GM11168 (cell line): ENCODE data around the gene NFKBIE.

ENCODE experiments used
- in situ Hi-C: fragments of 300-500 bp; cut with MboI; formaldehyde crosslinking; loops from one replicate; pipeline ENCODE4 v1.12.0; 2022; ENCODE audit warnings: low sequenced_read_pairs; ENCODE audit not compliant: unreplicated experiment

NFKBIE gene

DNA sequence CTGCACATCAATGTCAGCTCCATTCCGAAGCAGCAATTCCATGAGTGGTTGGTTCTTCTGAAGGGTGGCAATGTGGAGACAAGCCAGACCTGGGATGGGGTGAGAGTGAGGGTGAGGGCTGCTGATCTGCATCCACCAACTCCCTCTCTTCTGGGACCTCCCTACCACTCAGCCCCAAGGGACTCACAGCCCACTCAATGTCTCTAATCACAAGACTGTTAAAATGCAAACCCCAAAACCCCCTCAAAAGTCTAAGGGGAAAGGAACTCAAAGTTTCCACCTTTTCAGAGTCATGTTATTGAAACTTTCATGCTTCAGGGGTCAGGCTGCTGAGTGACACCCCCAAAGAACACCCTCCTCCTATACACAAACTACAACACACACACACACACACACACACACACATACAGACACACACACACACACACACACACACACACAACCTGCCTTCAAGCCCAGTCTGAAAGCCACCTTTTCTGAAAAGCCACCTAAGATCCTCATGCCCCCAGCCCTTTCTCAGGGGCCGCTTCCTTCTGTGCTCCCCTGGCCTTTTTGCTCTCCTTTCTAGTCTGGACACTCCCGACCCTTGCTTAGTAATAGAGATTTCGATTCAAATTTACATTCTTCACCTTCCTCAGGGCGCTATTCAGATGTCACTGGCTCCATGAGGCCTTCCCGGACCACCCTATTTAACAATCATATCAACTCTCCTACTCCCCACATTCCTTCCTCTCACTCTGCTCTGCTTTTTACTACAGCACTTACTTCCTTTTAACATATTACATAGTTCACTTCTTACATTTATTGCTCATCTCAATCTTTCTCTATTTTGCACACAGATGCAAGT, 4.7 kb downstream of the NFKBIE start:
- in situ Hi-C loops: no loop called here

GRCh38 chr6:44260011-44260410, 5.3 kb downstream of the NFKBIE start:
- in situ Hi-C loops: no loop called here

GRCh38 chr6:44258921-44259320, 6.4 kb downstream of the NFKBIE start:
- in situ Hi-C loops: no loop called here

DNA sequence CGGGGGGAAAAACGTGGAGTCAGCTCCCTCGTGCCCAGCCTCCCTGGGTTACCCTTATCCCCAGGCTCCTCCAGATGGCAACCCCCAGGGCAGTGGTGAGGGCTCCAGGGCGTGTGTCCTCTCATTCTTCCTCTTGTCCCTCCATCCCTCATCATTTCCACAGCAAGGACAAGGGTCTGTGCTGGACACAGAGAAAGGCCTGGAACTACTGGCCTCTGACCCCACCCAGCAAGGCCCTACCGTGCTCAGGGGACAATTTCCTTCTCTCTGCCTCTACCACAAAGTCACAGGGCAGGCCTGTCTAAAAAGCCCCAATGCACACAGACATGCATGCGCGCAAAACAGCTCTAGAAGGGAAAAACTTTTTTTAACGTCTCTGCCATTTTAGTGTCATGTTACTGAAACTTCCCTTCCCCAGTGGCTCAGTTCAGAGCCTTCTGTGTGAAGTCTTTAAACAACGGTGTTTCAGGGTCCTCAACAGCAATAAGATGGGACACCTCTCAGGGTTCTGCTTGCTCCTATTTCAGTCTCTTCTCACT, 7.0 kb downstream of the NFKBIE start:
- in situ Hi-C loops: no loop called here

- in situ Hi-C loops: no loop called here
Observed at GRCh38 chr6:44257753-44258324, 7.5 kb downstream of the NFKBIE start.

DNA sequence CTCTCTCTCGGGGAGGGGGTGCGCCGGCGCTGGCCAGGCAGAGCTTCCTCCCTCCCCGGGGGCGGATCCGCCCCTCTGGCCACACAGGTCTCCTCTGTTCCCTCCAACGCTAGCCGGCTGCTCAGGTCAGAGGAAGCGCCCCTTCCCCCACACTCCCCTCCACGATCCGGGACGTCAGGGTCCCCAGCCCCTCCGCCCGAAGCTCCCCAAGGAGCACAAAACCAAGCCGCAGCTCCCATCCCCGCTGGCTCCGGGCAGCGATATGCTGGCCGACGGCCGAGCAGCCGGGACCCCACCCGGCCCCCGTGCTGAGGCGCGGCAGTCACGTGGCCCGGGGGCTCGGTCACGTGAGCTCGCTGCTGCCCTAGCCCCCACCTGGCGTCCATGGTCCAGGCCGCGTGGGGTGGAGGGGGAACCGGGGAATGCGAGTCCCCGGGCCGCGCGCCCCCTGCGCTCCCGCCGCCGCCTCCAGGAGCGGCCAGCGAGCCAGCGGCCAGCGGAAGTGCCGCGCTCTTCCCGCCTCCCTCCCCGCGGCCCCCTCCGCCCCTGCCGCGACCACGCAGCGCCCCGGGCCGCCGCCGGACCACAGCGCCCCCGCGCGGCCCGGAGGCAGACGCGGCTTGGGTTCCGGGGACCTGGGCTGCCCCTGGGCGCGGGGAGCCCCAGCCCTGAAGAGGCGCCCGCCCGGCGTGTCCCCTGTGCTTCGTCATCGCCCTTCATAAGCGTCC, 8.2 kb downstream of the NFKBIE start, which contains the start of gene SLC35B2:
Gene SLC35B2 (minus strand): TSS at position 504 of the 728 bp plus-strand sequence. CDS start 118 bp downstream, at position 386.
- in situ Hi-C loops: no loop called here

- in situ Hi-C loops: no loop called here
Observed at GRCh38 chr6:44256775-44257024, 8.7 kb downstream of the NFKBIE start.

- in situ Hi-C loops: no loop called here
Observed at GRCh38 chr6:44255871-44256774, 9.2 kb downstream of the NFKBIE start.

DNA sequence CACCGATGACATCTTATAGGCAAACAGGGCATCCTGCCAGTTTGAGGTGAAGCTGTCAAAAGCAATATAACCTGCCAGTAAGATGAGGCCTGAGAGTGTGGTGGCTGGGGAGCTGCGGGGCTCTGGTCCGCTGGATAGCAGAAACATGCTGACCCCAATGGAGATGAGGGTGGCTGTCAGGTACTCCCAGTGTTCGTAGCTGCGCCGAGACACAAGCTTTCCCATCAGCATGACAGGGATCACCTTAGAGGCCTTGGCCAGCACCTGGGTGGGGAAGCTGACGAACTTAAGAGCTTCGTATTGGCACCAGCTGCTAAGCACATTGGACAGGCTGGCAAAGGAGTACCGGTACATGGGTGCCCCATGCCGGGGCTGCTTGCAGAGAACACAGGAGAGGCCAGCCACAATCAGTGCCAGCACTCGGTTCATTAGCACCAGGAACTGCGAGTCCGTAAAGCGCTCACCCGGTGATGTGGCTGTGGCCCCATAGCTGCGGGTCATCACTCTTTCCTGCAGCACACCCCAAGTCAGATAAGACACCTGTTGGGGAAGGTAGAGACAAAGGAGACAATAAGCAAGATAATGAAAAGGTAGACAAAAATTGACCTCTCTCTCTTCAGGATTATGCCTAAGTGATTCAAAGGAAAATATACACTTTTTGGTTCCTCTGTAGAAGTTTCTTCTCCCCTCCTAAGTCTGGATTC, 10.1 kb downstream of the NFKBIE start:
- in situ Hi-C loops: no loop called here

DNA sequence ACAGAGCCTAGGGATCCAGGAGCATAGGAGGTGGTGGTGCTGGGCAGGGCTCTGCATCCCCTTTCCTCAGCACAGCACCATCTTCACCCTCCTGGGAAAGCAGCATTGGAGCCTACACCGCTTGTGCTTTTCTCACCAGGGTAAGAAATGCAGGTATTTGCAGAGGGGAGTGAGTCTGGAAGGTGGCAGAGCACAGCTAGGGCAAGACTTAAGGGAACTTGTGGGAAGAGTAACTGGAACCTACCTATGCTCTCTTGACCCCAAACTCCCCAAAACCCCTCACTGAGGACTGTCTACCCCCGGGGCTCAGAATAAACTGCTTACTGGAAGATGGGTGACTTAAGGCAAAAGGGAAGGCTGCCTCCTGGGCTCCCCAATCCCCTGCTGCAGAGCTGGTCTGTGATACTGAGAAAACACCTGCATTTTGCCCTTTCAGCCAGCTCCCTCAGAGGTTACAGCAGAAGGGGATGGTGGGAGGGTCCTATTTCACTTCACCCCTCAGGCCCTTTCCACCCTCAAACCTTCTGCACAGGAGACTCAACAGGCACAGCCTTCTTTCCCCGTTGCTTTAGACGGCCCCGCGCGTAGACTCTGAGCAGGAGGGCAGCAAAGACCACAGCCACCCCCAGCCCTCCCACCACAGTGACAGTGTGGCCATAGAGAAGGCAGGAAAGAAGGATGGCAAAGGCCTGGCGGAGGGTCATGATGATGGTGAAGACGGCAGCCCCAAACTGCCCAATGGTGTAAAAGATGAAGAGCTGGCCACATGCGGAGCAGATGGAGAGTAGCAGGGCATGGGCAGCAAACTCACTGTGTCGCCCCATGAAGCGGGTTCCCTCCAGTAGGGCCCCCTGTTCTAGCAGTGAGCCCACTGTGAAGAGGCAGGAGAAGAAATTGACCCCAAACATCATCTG, 10.9 kb downstream of the NFKBIE start:
- in situ Hi-C loops: no loop called here

DNA sequence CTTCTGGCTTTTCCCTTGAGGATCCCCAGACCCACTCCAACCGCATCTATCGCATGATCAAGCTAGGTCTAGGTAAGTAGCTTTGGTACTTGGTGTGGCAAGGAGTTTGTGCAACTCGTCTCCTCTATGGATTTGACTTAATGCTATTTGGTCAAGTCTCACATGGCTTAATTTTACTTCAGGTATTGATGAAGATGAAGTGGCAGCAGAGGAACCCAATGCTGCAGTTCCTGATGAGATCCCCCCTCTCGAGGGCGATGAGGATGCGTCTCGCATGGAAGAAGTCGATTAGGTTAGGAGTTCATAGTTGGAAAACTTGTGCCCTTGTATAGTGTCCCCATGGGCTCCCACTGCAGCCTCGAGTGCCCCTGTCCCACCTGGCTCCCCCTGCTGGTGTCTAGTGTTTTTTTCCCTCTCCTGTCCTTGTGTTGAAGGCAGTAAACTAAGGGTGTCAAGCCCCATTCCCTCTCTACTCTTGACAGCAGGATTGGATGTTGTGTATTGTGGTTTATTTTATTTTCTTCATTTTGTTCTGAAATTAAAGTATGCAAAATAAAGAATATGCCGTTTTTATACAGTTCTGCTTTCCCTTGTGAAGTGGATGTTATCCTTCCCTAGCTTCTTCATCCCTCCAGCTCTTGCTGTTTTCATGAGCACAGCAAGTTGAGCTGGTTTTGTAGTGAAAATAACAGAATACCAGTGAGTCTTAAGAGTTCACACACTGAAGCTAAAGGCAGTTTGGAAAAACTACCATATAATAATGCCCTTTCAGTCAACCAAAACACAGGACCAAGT, 11.8 kb downstream of the NFKBIE start:
- in situ Hi-C loops: no loop called here

- in situ Hi-C loops: no loop called here
Observed at GRCh38 chr6:44251576-44252524, 13.5 kb downstream of the NFKBIE start.

GRCh38 chr6:44250718-44251123, 14.6 kb downstream of the NFKBIE start:
- in situ Hi-C loops: no loop called here

DNA sequence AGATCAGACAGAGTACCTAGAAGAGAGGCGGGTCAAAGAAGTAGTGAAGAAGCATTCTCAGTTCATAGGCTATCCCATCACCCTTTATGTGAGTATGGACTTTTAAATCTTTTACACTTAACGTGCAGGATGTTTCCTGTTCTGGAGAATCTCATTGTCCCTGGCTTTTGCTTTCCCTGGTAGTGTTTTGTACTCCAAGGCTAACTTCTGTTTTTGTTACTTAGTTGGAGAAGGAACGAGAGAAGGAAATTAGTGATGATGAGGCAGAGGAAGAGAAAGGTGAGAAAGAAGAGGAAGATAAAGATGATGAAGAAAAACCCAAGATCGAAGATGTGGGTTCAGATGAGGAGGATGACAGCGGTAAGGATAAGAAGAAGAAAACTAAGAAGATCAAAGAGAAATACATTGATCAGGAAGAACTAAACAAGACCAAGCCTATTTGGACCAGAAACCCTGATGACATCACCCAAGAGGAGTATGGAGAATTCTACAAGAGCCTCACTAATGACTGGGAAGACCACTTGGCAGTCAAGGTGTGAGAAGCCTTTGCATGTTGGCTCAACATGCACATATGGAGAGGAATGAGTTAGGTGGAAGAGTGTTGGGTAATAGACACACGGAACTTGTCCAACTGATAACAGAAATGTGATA, 15.2 kb downstream of the NFKBIE start:
- in situ Hi-C loops: no loop called here

DNA sequence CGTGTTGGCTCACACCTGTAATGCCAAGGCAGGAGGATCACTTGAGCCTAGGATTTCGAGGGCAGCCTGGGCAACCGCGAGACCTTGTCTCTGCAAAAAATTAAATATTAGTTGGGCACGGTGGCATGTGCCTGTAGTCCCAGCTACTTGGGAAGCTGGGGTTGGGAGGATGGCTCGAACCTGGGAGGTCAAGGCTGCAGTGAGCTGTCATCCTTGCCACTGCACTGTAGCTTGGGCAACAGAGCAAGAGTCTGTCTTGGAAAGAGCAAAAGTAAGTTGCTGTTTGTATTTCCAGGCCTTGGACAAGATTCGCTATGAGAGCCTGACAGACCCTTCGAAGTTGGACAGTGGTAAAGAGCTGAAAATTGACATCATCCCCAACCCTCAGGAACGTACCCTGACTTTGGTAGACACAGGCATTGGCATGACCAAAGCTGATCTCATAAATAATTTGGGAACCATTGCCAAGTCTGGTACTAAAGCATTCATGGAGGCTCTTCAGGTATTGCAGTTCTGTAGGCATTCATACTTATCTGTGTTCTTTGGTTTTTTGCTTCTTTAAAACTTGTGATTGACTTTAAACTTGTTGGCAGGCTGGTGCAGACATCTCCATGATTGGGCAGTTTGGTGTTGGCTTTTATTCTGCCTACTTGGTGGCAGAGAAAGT, 16.1 kb downstream of the NFKBIE start:
- in situ Hi-C loops: no loop called here

DNA sequence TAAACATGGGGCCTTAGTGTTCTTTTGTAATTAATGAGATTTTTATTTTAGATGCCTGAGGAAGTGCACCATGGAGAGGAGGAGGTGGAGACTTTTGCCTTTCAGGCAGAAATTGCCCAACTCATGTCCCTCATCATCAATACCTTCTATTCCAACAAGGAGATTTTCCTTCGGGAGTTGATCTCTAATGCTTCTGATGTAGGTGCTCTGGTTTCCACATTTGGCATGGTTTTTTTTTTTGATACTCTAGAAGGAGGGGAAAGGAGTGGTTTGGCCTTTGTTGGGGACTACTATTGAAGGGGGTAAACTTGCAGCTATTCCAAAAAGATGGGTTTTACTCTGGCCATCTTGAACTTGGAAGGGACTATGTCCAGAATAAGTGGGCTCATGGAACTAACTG, 16.8 kb downstream of the NFKBIE start:
- in situ Hi-C loops: no loop called here
